Liver (tissue), 3 donors: ENCODE results near the gene CD300H.

Experiments
- EGR1 ChIP-seq, 2 donors: IDR thresholded peaks; 2 replicates each; pipeline ENCODE4 v1.6.1; 2016 to 2018; ENCODE audit warnings: antibody characterized with exemption in 2 of 2, low read depth in 2 of 2
- RAD21 ChIP-seq, 2 donors: IDR thresholded peaks; 2 replicates each; pipeline ENCODE4 v1.6.1; 2016; ENCODE audit warnings: antibody characterized with exemption in 2 of 2, mild to moderate bottlenecking in 2 of 2
- TAF1 ChIP-seq: conservative IDR thresholded peaks from 2 replicates; pipeline ENCODE4 v1.6.1; 2016; ENCODE audit warnings: antibody characterized with exemption, mild to moderate bottlenecking
- YY1 ChIP-seq: IDR thresholded peaks from 2 replicates; pipeline ENCODE4 v1.6.1; 2016; ENCODE audit warnings: antibody characterized with exemption, mild to moderate bottlenecking
- TF ChIP-seq, protein P1 (sequence below): fragments of 150-350 bp; IDR thresholded peaks from 2 replicates; pipeline ENCODE4 v1.5.1; 2017; ENCODE audit warnings: improper control_type of control experiment, low read depth, low read length; ENCODE audit not compliant: missing input control
- donor health status: healthy.
- donor health status: healthy.

DNA sequence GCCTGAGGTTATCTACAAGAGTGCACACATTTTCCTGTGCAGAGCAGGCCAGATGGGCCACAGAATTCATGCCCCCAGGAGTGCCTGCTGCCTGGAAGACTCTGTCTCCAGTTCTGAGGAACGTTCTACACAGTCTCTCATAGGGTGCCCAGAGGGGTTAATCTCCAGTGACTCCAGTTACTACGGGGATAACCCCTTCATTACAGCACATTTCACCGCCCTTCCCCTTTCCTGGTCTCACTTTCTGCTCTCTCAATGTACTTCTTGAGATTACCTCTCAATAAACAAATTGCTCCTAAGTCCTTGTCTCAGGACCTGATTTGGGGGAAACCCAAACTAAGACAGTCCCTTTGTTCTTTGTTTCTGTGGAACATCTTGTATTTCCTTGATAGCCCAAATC lies 5.7 kb downstream of the CD300H start:
- TF ChIP-seq, protein P1, sequence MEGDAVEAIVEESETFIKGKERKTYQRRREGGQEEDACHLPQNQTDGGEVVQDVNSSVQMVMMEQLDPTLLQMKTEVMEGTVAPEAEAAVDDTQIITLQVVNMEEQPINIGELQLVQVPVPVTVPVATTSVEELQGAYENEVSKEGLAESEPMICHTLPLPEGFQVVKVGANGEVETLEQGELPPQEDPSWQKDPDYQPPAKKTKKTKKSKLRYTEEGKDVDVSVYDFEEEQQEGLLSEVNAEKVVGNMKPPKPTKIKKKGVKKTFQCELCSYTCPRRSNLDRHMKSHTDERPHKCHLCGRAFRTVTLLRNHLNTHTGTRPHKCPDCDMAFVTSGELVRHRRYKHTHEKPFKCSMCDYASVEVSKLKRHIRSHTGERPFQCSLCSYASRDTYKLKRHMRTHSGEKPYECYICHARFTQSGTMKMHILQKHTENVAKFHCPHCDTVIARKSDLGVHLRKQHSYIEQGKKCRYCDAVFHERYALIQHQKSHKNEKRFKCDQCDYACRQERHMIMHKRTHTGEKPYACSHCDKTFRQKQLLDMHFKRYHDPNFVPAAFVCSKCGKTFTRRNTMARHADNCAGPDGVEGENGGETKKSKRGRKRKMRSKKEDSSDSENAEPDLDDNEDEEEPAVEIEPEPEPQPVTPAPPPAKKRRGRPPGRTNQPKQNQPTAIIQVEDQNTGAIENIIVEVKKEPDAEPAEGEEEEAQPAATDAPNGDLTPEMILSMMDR = no peak
- TF ChIP-seq RAD21 (IDR thresholded peaks at IDR 0.05) = no peak
- no peak for TF ChIP-seq EGR1 (IDR thresholded peaks at IDR 0.05; ENCODE audit: low read depth in 2 of 2)
- TF ChIP-seq YY1 = no peak
- no peak for TF ChIP-seq TAF1
